Hematopoietic multipotent progenitor cell treated with erythropoietin and hydrocortisone succinate and interleukin-3 and kit ligand, for 8 days (in vitro differentiated cells): ENCODE results near the gene HSD3B7.
"Not testable (repeated sequence)": the region's sequence is repeated elsewhere in the genome, so short reads cannot be mapped to it uniquely, and the experiment has no call there.

Experiments used
- DNase-seq: peaks from one replicate; pipeline ENCODE4 v3.0.0-alpha.2; 2015

HSD3B7 gene

DNA sequence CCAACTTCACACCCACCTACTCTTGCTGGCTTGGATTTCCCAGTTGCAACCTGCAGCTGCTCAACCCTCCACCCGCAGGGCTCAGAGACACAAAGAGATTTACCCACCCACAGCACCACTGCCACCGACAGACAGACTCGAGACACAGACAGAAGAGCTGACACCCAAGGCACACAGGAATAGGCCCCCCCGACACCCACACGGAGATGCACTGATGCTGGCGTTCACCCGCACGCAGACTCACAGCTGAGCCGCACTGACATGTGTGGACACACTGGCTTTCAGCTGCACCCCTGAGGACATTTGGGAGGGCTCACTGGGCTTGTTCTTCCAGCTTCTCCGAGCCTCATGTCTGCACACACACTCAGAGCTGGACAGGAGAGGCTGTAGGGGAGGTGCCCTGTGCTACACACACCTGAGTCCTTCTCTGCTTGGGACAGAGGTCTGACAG lies 17.3 kb downstream of the HSD3B7 start:
- DNase-seq, result no peak

DNA sequence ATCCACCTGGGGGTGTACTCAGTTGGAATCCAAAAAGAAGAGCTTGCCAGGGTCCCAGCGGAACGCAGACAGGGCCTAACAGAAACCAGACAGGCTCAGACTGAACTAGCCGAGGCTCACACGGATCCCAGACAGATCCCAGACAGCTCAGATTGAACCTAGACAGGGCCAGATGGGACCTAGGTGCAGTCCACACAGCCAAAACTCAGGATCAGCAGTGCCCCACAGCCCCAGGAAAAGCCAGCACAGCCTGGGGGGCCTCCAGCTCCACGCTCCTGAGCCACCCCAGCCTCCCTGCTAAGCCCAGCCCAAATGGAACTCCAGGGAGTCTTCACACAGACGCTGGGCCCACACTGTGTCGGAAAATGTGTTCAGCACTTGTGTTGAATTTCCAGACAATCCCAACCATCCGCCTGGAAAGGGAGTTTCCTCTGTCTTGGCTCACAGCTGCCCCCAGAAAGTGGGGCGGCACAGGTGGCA lies 17.9 kb downstream of the HSD3B7 start:
- no peak for DNase-seq

DNA sequence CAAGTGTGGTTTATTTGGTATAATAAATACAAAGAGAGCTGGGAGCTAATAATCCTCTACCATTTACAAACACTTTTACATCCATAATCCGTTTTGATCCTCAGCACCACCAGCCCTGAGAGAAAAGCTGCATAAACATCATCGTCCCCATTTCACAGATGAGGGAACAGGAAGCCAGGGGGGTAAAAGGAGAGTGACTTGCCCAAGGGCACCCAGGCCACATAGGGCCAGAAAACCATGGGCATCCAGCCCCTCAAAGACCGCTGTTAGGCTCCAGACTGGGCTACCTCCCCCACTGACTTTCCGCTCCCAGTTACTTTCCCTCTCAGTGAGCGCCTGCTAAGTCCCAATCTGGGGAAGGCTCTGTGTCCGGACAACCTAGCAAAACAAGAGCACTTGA lies 18.7 kb downstream of the HSD3B7 start:
- no peak for DNase-seq

DNA sequence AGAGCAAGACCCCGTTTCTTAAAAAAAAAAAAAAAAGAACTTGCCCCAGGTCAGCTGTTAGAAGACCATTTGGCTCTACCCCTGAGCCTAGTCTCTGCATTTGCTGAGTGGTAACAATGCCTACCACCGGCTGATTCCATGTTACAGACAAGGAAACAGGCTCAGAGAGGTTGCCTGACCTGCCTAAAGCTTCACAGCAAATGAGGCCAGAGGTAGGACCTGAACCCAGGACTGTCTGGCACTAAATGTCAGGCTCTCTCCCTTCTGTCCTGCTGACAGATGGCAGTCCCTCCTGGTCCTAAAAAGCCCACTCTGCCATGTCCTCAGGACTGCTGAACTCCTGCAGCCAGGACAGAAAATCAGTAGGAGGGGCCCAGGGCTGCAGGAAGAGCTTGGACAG lies 19.7 kb downstream of the HSD3B7 start:
- no peak for DNase-seq

DNA sequence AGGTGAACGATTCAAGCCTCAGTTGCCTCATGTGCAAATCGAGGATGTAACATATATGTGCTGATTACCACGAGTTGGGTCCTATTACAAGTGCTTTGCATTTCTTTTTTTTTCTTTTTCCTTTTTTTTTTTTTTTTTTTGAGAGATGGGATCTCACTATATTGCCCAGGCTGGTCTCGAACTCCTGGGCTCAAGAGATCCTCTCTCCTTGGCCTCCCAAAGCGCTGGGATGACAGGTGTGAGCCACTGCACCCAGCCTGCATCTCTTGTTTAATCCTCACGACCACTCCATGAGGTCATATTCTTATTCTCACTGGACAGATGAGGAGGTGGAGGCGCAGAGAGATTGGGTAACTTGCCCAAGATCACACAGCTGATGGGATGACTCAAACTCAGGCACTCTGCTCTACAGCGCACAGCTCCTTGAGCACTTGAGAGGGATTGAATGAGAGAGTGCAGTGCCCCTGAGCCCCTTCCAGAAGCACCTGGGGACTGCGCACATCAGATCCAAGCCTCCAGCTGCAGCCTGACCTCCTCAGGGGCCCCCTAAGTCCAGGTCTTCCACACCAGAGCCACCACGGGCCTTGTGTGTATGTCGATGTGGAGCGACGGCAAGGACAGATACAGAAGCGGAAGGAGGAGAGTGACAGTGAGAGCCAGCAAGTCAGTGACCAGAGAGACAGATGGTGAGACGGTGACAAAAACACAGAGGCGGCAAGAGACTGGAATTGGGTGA lies 20.5 kb downstream of the HSD3B7 start:
- DNase-seq, result no peak

DNA sequence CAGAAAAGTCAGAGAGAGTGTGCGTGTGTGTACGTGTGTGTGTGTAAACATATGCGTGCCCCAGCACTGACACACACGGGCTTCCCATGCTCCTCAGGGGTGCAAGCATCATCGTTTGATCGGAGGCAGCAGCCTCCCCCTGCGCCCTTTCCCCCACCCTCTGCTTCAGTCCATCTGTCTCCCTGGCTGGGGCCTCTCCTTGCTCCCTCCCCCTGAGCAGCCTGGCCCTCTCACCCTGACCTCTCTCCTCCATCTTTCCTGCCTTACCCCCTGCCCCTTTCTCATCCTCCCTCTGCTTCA lies 21.0 kb downstream of the HSD3B7 start:
- DNase-seq, result no peak

DNA sequence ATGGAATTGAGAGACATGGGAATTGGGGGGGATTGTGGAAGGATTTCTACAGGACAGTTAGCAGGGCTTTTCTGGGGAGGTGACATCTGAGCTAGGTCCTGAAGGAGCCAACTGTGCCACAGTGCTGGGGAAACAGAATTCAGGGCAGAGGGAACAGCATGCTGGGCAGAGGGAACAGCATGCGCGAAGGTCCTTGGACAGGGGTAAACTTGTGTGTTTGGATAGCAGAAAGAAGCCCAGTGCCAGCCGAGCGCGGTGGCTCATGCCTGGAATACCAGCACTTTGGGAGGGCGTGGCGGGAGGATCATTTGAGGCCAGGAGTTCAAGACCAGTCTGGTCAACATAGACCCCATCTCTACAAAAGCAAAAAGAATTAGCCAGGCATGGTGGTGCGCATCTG lies 21.6 kb downstream of the HSD3B7 start:
- DNase-seq, result no peak

DNA sequence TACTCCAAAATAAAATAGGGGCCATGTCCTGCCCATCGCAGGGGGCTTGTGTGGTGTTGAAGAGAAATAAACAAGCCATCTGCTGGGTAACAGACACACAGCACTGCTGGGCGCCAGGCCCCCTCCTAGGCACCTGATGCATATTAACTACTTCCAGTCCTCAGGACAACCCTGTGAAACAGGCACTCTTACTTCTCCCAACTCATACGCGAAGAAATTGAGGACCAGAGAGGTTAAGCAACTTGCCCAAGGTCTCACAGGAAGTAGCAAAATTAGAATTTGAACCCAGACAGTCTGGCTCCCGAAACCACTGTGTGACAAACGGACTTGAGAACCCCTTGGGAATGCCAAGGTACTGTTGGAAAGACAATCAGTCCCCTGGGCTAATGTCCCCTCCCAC lies 22.7 kb downstream of the HSD3B7 start:
- DNase-seq, result no peak

DNA sequence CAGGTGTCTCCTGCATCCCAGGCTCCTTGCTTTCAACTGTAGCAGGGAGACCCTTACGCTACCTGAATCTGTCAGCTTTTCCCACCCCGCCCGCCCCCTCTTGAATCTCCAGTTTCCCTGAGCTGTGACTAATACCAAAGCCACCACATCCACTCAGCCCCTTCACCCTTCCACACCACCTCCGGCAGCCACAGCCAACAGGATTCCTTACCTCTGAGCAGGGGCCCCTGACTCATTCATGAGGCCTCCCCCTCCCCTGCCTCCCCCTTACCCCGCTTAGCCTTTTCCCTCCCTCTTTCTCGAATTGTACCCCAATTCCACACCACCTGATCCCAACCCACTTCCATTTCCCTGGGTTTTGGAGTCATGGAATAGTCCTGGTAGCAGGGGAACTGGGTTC lies 23.1 kb downstream of the HSD3B7 start:
- DNase-seq, result no peak

DNA sequence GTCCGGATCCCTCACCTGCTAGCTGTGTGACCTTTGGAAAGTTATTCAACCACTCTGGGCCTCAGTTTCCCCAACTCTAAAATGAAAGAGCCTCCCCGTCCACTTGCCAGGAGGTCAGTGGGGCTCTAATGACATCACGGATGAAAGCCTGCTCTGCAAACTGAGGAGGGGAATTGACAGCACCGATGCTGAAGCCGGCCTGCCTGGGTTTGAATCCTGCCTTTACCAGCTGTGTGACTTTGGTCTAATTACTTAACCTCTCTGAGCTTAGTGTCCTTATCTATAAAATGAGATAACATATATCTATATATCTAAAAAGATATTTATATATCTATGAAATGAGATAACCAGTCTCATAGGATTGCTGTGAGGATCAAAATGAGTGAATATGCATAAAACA lies 23.5 kb downstream of the HSD3B7 start:
- no peak for DNase-seq

DNA sequence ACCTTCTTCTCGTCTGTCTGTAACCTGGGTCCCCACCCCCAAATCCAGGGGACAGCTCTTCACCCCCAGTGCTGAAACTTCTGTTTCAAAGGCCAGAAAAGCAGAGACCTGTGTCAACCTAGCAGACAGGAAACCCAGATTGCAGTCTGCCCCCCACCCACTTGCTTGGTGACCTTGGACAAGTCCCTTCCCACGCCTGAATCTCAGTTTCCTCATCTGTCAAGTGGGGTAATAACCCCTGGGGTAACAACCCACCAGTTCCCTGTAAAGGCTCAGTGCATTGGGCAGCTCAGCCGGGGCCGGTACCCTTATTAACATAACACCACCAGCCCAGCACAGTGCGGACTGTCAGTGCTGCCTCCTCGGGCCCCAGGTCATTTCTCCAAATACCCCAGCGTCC lies 24.1 kb downstream of the HSD3B7 start:
- no peak for DNase-seq

DNA sequence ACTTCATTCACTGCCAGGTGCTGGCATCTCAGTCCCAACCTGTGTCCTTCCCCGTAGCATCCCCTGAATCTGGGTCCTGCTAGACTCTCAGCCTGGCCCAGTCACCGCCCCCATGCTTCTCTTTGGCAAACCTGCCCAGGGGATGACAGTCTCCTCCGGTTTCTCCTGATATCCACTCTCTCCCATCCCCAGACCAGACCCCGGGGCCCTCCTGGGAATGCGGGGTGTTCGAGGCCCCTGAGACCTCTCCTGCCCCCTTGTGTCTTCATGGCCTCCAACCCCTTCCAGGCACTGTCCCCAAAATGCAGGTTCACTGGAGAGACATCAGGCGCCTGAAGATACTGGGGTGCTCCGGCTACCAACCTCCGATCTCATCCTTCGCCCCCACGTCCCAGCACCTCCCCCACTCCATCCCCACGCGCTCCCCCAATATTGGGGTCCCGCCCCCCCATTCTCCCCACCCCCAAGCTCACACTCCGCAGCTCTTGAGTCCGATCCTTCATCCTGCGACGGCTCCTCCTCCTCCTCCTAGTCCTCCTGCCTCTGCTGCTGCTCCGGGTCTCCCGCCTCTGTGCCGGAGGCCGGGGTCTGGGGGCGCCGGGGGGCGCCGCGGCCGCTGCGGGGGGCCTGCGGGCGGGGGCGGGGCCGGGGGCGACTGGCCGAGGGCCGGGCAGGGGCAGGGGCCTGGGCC lies 25.0 kb downstream of the HSD3B7 start:
- DNase-seq, result no peak

DNA sequence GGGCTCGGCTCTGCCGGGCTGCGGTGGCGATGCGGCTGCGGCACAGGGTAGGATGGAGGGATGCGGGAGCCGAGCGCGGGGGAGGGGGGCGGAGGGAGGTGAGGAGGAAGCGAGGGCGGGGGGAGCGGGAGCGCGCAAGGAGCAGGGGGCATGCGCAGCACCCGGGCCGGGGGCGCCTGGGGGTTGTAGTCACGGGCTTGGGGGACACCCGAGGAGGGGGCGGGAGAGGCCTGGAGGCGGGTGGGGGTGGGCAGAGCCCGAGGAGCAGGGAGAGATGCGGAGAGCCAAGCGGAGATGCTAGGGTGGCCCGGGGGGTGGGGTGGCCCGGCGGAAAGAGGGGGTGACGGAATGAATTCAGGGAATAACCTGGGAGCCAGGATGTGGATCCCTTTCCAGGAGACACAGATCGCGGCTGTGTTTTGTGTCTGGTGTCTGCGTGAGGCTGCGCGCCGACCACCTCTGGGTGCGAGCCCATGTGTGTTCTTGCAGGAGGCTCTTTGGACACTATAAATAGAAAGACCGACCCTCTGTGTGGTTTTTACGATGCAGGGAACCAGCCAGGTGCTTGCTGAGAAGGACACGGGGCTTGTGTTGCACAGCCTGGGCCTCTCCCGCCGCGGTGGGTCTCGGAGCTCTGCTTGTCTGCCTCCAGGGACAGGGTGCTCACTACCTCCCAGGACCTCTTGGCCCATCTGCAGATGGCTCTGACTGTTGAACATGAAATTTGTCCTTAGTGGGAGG lies 25.7 kb downstream of the HSD3B7 start, which contains the start of gene STX1B:
Gene STX1B (minus strand): TSS at position 54 of the 741 bp plus-strand sequence. CDS start 242 bp downstream, outside the sequence.
- no peak for DNase-seq

DNA sequence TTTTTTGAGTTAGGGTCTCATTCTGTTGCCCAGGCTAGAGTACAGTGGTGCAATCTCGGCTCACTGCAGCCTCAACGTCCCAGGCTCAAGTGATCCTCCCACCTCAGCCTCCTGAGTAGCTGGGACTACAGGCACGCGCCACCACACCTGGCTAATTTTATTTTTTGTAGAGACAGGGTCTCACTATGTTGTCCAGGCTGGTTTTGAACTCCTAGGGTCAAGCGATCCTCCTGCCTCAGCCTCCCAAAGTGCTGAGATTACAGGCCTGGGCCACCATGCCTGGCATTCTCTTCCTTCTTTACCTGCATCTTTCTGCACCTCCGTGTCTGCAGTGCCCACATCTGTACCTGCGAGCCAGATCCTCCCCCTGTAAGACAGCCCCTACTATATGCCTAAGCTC lies 26.8 kb downstream of the HSD3B7 start:
- DNase-seq, result not testable (repeated sequence)

DNA sequence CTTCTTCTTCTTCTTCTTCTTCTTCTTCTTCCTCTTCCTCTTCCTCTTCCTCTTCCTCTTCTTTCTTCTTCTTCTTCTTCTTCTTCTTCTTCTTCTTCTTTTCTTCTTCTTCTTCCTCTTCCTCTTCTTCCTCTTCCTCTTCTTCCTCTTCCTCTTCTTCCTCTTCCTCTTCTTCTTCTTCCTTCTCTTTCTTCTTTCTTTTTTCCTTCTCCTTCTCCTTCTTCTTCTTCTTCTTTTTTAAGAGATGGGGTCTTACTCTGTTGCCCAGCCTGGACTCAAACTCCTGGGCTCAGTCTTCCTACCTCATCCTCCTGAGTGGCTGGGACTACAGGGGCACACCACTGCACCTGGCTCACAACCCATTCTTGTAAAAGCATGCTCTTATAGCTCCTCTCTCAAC lies 28.3 kb downstream of the HSD3B7 start:
- DNase-seq, result not testable (repeated sequence)

DNA sequence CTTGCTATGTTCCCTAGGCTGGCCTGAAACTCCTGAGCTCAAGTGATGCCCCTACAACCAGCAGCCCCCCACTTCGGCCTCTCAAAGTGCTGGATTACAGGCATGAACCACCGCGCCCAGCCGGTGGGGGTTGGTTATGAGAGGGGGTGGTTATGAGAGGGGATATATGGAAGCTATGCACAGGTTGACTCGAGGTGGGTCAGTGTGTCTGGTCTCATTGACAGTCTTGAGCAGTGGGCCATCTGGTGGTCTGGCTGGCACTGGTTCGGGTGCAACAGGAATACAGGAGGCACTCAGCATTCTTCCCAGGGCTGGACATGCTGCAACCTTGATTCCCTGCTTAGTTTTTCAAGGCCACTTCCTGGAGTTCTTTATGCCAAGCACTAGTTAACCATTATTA lies 31.0 kb downstream of the HSD3B7 start:
- DNase-seq, result no peak

DNA sequence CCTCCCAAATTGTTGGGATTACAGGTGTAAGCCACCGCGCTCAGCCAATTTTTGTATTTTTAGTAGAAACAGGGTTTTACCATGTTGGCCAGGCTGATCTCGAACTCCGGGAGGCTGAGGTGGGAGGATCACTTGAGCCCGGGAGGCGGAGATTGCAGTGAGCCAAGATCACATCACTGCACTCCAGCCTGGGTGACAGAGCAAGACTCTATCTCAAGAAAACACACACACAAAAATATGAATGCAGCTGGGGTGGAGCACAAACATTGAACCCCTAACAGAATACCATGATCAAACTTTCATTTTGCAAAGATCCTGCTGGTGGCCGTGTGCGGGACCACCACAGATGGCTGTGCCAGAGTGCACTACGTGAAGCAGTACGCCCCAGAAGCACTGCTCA lies 32.7 kb downstream of the HSD3B7 start:
- peak; percentile 53 for DNase-seq

DNA sequence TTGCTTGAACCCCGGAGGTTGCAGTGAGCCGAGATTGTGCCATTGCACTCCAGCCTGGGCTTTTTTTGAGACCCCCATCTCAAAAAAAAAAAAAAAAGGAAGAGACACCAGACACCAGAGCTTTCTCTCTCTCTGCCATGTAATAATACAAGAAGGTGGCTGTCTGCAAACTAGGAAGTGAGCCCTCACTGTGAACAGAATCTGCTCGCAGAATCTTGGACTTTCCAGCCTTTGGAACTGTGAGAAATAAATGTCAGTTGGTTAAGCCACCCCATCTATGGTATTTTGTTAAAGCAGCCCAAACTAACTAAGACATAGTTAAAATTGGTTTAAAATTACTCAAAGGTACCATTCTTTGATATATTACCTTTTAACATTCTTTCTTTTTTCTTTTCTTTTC lies 35.5 kb downstream of the HSD3B7 start:
- no peak for DNase-seq

DNA sequence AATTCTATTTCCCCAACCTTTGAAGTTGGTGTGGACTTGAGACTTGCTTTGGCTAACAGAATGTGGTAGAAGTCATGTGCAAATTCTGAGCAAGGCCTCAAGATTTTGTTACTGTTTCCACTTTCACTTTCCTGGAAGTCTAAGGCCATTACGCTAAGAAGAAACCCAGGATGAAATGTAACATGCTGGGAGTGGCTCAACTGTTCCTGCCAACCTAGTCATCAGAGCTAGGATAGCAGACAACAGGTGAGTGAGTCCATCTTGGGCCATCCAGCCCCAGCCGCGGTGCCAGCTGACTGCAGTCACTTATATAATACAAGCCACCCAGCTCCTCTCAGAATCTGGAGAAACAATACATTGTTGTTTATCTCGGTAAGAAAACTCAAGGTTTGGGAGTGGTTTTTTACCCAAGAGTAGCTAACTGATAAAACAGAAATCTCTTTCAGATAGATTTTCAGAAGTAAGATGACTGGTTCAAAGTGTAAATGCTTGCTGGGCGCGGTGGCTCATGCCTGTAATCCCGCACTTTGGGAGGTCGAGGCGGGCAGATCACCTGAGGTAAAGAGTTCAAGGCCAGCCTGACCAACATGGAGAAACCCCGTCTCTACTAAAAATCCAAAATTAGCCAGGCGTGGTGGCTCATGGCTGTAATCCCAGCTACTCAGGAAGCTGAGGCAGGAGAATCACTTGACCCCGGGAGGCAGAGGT lies 37.7 kb downstream of the HSD3B7 start:
- DNase-seq, result no peak

DNA sequence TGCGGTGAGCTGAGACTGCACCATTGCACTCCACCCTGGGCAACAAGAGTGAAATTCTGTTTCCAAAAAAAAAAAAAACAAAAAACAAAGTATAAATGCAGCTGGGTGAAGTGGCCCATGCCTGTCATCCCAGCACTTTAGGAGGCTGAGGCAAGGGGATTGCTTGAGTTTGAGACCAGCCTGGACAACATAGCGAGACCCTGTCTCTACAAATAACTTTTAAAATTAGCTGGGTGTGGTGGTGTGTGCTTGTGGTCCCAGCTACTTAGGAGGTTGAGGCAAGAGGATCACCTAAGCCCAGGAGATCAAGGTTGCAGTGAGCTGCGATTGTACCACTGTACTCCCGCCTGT lies 38.2 kb downstream of the HSD3B7 start:
- DNase-seq, result no peak

DNA sequence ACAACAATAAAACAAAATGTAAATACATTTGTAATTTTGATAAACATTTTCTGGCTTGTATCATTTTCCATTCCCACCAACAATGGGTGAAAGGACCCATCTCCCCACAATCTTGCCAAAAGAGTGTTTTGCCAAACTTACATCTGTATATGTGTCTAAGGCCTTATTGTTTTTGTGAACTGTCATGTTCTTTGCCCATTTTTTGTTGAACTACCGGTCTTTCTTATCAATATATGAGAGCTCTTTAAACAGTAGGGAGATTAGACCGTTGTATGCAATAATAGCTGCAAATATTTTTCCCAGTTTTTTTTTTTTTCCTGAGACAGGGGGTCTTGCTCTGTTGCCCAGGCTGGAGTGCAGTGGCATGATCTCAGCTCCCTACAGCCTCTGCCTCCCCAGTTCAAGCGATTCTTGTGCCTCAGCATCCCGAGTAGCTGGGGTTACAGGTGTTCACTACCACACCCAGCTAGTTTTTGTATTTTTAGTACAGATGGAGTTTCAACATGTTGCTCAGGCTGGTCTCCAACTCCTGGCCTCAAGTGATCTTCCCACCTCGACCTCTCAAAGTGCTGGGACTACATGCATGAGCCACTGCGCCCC lies 38.7 kb downstream of the HSD3B7 start:
- no peak for DNase-seq

DNA sequence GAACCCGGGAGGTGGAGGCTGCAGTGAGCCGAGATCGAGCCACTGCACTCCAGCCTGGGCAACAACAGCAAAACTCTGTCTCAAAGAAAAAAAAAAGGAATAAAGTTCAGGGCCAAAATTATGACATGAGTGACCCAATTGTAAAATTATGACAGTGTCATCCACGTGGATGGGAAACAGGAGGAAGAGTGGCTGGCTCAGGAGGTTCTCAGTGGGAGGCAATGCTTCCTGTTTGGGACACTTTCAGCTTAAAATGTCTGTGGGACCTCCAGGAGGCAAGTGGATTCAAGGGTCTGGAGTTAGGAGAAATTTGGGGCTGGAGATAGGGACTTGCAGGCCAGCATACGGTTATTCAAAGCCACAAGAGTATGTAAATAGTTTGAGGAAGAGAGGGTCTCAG lies 40.3 kb downstream of the HSD3B7 start:
- DNase-seq, result no peak

DNA sequence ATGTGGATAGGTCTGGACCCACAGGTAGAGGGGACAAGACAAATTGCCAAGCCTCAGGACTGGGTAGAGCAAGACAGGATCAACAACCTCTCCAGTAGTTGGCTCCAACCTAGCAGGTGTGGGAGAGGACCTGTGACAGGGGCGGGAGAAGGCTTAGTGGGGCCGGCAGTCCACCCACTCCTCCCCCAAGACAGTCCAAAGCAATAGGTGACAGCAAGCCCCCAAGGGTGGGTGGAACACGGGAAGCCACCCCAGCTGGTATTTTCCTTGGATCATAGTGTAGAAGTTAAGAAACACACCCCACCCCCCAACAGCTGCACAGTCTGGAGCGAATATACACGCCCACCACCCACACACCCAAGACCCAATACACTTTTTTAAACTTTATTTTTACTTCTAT lies 44.3 kb downstream of the HSD3B7 start:
- DNase-seq, result no peak
